GM19328 (cell line): ENCODE data around the gene ADIG.

Experiments
- ATAC-seq: cut with Tn5 transposase; IDR thresholded peaks from one replicate; pipeline ENCODE4 v1.9.1; 2021; ENCODE audit warnings: mild to moderate bottlenecking, moderate library complexity; ENCODE audit not compliant: unreplicated experiment

The ADIG gene

DNA sequence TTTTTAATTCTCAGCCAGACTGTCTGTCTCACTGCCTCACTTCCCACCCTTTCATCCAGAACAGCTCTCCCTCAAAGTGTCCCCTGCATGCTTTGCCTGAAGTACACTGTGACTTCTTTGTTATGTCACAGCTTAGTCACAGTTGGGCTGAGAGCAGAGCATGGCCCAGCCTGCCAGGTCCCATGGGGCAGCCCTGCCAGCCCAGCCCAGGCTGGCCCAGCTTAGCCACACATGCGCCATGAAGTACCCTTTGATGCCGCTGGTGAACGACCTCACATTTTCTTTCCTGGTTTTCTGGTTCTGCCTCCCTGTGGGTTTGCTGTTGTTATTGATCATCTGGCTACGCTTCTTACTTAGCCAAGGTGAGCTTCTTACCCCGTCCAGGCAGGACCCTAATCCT lies at the start of gene ADIG:
ADIG (plus strand) TSS at position 185 of the 400 bp plus-strand sequence; CDS start at position 239, 54 bp downstream.
- no peak for ATAC-seq

- ATAC-seq: no peak
These were observed 46.2 kb upstream of the ADIG start for GRCh38 chr20:38534756-38535155.

DNA sequence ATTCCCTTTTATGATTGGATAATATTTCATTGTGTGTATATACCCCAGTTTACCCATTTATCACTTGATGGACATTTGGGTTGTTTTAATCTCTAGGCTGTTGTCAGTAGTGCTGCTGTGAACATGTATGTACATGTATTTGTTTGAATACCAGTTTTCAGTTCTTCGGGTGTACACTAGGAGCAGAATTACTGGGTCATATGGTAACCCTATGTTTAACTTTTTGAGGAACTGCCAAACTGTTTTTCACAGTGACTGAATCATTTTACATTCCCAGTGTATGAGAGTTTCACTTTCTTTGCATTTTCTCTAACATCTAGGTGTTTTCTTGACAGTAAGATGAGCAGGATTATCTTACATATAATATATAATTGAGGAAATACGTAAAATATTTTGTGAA lies 44.7 kb upstream of the ADIG start:
- ATAC-seq: no peak

DNA sequence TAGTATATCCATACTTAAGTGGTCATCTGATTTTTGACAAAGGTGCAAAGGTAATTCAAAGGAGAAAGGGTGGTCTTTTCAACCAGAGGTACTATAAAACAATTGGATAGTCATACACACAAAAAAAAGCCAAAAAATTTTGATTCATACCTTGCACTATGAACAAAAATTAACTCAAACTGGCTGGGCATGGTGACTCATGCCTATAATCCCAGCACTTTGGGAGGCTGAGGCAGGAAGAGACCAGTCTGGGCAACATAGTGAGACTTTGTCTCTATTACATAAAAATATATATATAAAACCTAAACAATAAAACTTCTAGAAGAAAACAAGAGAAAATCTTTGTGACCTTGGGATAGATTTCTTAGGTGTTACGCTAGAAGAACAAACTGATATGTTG lies 43.8 kb upstream of the ADIG start:
- ATAC-seq: no peak

GRCh38 chr20:38538789-38539188 lies 42.2 kb upstream of the ADIG start:
- ATAC-seq: no peak

- ATAC-seq: no peak
These were observed 37.7 kb upstream of the ADIG start for GRCh38 chr20:38543014-38543906.

DNA sequence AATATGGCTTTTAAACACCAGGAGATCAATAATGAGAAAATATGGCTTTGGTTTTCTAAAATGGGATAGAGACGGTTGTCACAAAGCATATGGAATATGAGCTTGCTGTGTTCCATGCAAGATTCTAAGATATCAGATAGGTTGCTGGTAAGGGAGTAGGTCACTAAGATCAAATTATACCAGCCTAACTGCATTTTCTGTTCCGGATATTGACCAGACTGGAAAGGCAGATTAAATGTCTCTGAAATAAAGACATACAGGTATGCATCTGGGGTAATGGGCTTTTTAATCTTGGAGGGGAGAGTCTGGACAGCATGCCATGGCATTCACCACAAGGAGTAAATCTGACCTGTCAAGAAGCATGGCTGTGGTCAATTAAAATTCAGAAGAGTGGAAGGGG lies 35.2 kb upstream of the ADIG start:
- ATAC-seq: no peak

- no peak for ATAC-seq
These were observed 33.5 kb upstream of the ADIG start for GRCh38 chr20:38547288-38548085.

DNA sequence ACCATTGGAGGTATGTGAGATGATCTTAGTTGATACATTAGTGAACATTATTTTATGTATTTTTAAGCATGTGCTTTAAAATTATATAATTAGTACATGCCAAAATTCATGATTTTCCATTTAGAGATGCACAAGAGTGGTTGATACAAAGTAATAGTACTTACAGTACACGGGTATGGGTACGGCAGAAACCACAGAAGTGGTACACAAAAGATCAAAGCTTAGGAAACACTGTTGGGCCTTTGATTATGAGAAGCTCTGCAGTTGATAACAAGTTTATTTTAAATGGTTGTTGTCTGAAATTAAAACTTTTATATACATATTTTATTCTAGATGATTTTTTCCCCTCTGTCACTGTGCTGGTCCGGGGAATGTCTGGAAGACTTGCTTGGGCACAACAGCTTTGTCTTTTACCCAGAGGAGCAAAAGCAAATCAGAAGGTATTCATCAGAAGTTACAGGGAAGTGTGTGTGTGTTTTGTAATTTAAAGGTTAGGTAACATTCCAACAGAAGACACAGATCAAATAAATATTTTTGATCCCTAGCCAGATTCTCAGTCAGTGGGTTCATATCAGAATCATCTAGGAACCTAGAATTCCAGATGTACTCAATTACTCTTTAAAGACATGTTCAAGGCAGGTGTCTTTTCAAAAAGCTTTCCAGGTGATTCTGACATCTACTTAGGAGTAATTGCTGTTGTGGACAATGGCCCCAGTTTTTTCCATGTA lies 32.5 kb upstream of the ADIG start:
- no peak for ATAC-seq

DNA sequence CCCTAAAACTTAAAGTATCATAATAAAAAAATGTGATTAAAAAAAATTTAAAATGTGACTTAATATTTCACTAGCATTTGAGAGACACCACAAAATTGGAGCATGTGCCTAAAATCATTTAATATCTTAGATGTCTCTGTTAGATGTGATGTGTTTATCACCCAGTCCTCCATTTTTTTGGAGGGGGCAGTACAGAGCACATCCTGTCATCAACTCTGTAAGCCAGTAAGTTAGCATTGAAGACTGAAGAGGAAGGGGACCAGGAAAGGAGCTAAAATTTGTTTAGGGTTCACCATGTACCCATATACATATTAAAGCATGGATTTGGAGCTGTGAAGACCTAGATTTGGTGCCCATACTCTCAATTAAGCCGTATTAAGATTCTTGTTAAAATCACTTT lies 30.7 kb upstream of the ADIG start:
- ATAC-seq: no peak

- no peak for ATAC-seq
These were observed 29.9 kb upstream of the ADIG start for GRCh38 chr20:38551056-38551626.

- ATAC-seq: no peak
These were observed 26.0 kb upstream of the ADIG start for GRCh38 chr20:38554986-38555385.

GRCh38 chr20:38555395-38555794 lies 25.6 kb upstream of the ADIG start:
- ATAC-seq: no peak

GRCh38 chr20:38557174-38557573 lies 23.8 kb upstream of the ADIG start:
- no peak for ATAC-seq

DNA sequence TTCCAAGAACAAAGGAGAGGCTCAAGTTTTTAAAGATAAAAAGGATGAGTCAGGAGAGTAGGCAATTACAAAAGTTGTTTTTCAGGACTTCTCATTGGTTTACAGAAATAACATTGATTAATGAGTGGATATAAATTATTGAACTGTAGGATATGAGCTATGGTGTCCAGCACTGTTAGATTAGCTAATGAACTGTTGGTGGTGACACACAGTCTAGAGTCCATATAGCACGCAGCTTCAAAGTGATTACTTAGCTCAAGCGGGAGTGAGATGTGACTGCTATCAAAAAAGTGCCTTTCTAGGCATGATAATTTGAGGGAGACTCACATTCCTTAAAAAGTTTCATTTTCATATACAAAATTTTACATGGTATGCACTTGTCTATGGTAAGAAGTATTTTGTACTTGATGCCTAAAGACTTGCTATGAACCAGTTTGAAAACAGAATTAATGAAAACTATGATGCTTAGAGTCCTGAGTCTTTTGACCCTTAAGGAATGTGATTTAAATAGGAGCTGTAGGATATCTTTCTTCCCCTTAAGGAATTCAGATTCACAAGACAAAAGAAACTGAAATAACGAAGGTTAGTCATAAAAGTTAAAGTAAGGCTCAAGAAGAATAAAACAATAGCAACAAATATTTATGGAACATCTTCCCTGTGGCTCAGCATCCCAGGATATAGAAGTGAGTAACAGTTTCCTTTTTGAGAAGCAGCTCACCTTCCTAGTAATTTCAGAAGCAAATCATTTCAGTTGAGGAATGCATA lies 22.2 kb upstream of the ADIG start:
- ATAC-seq: no peak

DNA sequence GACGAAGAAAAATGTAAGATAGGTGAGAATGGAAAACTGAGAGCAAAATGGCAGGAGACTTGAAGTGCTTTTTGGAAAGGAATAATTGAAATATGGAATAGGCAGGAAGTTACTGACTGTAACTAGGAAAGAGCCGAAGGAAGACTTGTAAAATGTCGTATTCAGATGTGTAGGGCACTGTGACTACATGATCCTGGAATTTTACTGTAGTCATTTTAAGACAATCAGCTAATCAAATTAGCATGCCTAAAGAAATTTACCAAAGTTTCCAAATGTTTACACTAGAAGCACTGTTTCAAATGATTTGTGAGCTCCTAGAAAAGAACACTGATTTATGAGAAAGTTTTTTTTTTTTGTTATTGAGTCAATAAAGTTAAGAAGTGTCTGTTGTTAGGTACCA lies 21.2 kb upstream of the ADIG start:
- ATAC-seq: no peak

DNA sequence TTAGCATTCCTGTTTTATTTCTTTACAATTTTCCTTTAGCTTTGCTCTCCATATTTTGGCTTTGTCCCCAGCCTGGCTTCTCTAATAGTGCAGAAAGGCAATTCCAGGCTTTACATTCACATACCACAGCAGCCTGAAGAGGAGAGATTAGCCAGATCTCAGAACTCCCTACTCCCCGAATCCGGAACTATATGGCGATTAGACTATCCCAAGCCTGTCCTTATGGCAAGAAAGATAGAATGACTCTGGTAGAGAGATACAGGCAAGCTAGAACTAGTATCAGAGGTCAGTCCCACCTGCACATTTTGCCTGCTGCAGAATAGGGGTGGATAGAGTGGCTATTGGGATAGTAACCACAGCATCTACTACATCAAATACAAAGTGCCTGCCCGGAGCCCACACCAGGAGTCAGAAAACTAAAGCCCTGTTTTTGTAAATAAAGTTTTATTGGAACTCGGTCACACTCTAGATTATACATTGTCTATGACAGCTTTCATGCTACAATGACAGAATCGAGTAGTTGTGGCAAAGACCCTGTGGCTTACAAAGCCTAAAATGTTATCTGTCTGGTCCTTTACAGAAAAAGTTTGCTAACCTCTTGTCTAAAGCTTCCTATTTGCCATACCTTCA lies 17.1 kb upstream of the ADIG start:
- no peak for ATAC-seq

GRCh38 chr20:38564680-38565079 lies 16.3 kb upstream of the ADIG start:
- no peak for ATAC-seq

DNA sequence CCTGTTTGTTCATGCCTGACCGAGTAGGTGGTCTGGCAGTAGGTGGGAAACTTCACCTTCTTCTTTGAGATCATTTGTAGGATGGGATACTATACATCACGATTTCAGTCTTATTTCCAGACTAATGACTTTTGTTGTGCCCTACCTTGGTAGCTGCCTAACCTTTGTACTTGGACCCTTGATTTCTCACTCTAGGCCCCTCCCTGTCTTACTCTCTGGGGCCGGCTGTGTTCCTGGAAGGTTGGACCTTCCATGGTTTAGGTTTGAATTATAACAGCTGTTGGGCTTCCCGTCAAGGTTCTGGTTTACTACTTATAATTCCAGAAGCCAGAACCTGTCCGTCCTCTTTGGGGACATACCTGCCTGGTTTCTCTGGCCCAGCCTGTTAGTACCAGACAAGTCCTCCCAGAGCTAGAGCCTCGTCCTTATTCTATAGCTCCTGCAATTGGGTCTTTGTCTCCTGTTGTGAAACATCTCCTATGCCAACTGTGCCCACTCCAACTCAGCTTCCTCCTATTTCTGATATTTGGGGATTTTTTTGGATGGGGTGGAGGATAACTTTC lies 14.9 kb upstream of the ADIG start:
- no peak for ATAC-seq
